Tibial nerve (tissue), 4 donors: ENCODE data around the gene TRAPPC5.

Source experiments
- EP300 ChIP-seq, 2 donors: sonication (generic); formaldehyde crosslinking; IDR thresholded peaks; one replicate each; pipeline ENCODE4 v1.6.1; 2017; ENCODE audit warnings: antibody characterized with exemption in 2 of 2, mild to moderate bottlenecking in 1 of 2
- POLR2A ChIP-seq, 2 donors: fragments of 450-650 bp; IDR thresholded peaks; one replicate each; pipeline ENCODE4 v1.6.1; 2017; ENCODE audit warnings: antibody characterized with exemption in 2 of 2, mild to moderate bottlenecking in 2 of 2, moderate library complexity in 2 of 2
- TF ChIP-seq, protein P1 (sequence below), 5 experiments: fragments of 200-600 bp in 3 of 5; fragments of 450-650 bp in 2 of 5; sonication (generic) in 3 of 5; IDR thresholded peaks; one replicate each; pipeline ENCODE4 v1.5.1; 2016 to 2019; ENCODE audit warnings: antibody characterized with exemption in 5 of 5, mild to moderate bottlenecking in 3 of 5, moderate library complexity in 2 of 5

DNA sequence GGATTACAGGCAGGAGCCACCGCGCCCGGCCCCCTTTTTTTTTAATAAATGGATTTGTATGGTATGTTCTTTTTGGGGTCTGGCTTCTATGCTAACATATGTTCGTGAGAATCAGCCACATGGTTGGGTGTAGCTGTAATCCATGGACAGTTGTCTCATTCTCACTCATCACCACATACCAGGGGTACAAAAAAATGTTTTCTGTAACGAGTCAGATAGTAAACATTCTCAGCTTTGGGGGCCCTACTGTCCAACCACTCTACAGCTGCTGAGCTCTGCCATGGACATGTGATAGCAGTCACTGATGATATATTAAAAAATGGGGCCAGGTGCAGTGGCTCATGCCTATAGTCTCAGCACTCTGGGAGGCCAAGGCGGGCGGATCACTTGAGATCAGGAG is 16.9 kb upstream of the TRAPPC5 start:
- TF ChIP-seq, protein P1, sequence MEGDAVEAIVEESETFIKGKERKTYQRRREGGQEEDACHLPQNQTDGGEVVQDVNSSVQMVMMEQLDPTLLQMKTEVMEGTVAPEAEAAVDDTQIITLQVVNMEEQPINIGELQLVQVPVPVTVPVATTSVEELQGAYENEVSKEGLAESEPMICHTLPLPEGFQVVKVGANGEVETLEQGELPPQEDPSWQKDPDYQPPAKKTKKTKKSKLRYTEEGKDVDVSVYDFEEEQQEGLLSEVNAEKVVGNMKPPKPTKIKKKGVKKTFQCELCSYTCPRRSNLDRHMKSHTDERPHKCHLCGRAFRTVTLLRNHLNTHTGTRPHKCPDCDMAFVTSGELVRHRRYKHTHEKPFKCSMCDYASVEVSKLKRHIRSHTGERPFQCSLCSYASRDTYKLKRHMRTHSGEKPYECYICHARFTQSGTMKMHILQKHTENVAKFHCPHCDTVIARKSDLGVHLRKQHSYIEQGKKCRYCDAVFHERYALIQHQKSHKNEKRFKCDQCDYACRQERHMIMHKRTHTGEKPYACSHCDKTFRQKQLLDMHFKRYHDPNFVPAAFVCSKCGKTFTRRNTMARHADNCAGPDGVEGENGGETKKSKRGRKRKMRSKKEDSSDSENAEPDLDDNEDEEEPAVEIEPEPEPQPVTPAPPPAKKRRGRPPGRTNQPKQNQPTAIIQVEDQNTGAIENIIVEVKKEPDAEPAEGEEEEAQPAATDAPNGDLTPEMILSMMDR (IDR thresholded peaks at IDR 0.05), result no peak
- TF ChIP-seq POLR2A (IDR thresholded peaks at IDR 0.05) (no peak), EP300 (IDR thresholded peaks at IDR 0.05) (no peak)
